Measurements from ENCODE around the gene FCSK.
A peak's percentile ranks its signal among the peaks of the same experiment; 100 is the strongest.
"Not testable (repeated sequence)": the region's sequence is repeated elsewhere in the genome, so short reads cannot be mapped to it uniquely, and the experiment has no call there.

The FCSK gene

DNA sequence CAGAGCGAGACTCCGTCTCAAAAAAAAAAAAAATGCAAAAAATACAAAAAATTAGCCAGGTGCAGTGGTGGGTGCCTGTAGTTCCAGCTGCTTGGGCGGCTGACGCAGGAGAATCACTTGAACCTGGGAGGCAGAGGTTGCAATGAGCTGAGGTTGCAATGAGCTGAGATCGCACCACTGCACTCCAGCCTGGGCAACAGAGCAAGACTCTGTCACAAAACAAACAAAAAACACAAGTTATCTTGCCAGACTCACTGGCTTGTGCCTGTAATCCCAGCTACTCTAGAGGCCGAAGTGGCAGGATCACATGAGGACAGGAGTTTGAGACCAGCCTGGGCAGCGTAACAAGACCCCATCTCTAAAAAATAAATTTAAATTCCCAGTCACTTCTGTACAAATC is 12.1 kb upstream of the FCSK start:
- Histone ChIP-seq H3K27me3 (ENCODE audit: low read depth, low read length) (no peaks in the 10 kb centered on the region), H3K9me3 (ENCODE audit: control insufficient read depth in 1 of 2, low read length in 2 of 2) (no peaks in the 10 kb centered on the region), H3K4me3 (ENCODE audit: low read depth in 1 of 2, low read length in 2 of 2) (no peak overlapping the region), H3K36me3 (ENCODE audit: control insufficient read depth in 1 of 2, insufficient read depth in 2 of 2, low read length in 2 of 2) (no peaks in the 10 kb centered on the region), H3K27ac (ENCODE audit: low read length) (no peak overlapping the region), H3K4me1 (ENCODE audit: control insufficient read depth in 1 of 2, insufficient read depth in 2 of 2, low read length in 2 of 2) (peaks cover 0 to 15% of the 10 kb centered on the region in 2 donors)

DNA sequence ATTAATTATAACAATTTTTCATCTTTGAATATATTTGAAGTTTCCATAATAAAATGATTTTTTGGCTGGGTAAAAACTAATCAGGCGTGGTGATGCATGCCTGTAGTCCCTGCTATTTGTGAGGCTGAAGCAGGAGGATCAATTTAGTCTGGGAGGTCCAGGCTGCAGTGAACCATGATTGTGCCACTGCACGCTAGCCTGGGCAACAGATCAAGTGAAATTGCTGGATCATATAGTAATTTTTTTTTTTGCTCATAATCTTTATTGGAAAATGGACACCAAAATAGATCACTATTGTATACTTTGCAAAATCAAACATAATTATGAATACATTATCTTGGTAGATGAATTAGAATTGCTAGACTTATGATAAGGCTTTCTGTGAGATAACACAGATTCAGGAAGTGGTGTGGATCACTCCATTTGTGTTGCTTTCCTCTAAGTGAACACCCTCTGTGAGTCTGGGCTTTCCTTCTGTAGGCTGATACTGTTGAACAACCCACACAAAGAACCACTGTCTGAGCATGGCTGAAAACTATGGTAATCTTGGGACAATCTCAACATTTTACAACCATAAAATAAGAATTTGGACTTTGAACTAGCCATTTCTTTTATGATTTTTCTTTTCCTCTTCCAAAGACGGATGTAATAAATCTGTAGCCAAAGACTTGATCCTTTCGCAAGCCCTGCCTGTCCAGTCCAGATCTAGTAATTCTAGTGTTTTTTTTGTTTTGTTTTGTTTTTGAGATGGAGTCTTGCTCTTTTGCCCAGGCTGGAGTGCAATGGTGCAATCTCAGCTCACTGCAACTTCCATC is 9.9 kb upstream of the FCSK start:
- no peaks in the 10 kb centered on the region for H3K9me3 ChIP-seq (ENCODE audit: control insufficient read depth in 1 of 2, low read length in 2 of 2)
- H3K27me3 ChIP-seq (ENCODE audit: low read depth, low read length): no peaks in the 10 kb centered on the region
- no peak overlapping the region for H3K27ac ChIP-seq (ENCODE audit: low read length)
- H3K4me1 ChIP-seq (ENCODE audit: control insufficient read depth in 1 of 2, insufficient read depth in 2 of 2, low read length in 2 of 2): peaks cover 0 to 5% of the 10 kb centered on the region in 2 donors
- H3K36me3 ChIP-seq (ENCODE audit: control insufficient read depth in 1 of 2, insufficient read depth in 2 of 2, low read length in 2 of 2): no peaks in the 10 kb centered on the region
- H3K4me3 ChIP-seq (ENCODE audit: low read depth in 1 of 2, low read length in 2 of 2): no peak overlapping the region

DNA sequence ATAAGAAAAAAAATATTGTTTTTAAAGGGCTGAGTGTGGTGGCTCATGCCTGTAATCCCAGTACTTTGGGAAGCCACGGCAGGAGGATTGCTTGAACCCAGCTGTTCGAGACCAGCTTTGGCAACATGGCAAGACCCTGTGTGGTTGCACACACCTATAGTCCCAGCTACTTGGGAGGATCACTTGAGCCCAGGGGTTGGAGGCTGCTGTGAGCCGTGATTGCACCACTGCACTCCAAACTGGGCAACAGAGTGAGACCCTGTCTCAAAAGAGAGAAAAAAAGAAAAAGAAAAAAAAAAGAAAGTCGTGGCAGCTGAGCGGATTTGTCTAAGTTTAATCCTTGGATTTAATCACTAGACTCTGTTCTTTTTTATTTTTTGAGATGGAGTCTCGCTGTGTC is 6.3 kb upstream of the FCSK start:
- Histone ChIP-seq H3K4me1 (ENCODE audit: control insufficient read depth in 1 of 2, insufficient read depth in 2 of 2, low read length in 2 of 2) (no peaks in the 10 kb centered on the region), H3K27me3 (ENCODE audit: low read depth, low read length) (no peaks in the 10 kb centered on the region), H3K27ac (ENCODE audit: low read length) (no peak overlapping the region), H3K9me3 (ENCODE audit: control insufficient read depth in 1 of 2, low read length in 2 of 2) (no peaks in the 10 kb centered on the region), H3K4me3 (ENCODE audit: low read depth in 1 of 2, low read length in 2 of 2) (no peak overlapping the region), H3K36me3 (ENCODE audit: control insufficient read depth in 1 of 2, insufficient read depth in 2 of 2, low read length in 2 of 2) (no peaks in the 10 kb centered on the region)

DNA sequence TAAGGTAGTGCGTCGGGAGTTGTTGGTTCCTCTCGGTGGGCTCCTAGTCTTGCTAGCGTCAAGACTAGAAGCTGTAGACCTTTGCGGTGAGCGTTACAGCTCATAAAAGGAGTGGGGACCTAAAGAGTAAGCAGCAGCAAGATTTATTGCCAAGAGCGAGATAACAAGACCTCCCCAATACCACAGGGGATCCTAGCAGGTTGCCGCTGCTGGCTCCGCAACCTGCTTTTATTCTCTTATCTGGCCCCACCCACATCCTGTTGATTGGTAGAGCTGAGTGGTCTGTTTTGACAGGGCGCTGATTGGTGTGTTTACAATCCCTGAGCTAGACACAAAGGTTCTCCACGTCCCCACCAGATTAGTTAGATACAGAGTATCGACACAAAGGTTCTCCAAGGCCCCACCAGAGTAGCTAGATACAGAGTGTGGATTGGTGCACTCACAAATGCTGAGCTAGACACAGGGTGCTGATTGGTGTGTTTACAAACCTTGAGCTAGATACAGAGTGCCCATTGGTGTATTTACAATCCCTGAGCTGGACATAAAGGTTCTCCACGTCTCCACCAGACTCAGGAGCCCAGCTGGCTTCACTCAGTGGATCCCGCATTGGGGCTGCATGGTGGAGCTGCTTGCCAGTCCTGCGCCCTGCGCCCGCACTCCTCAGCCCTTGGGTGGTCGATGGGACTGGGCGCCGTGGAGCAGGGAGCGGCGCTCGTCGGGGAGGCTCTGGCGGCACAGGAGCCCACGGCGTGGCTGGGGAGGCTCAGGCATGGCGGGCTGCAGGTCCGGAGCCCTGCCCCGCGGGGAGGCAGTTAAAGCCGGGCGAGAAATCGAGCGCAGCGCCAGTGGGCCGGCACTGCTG is 4.0 kb upstream of the FCSK start:
- not testable (repeated sequence) for H3K4me1 ChIP-seq (ENCODE audit: control insufficient read depth in 1 of 2, insufficient read depth in 2 of 2, low read length in 2 of 2); H3K36me3 ChIP-seq (ENCODE audit: control insufficient read depth in 1 of 2, insufficient read depth in 2 of 2, low read length in 2 of 2); H3K9me3 ChIP-seq (ENCODE audit: control insufficient read depth in 1 of 2, low read length in 2 of 2); H3K27ac ChIP-seq (ENCODE audit: low read length); H3K27me3 ChIP-seq (ENCODE audit: low read depth, low read length)
- H3K4me3 ChIP-seq (ENCODE audit: low read depth in 1 of 2, low read length in 2 of 2): peak overlapping the region in 1 of 2 donors; percentile 53

DNA sequence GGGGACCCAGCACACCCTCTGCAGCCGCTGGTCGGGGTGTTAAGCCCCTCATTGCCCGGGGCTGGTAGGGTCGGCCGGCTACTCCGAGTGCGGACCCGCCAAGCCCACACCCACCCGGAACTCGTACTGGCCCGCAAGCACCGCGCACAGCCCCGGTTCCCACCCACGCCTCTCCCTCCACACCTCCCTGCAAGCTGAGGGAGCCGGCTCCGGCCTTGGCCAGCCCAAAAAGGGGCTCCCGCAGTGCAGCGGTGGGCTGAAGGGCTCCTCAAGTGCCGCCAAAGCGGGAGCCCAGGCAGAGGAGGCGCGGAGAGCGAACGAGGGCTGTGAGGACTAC is 3.4 kb upstream of the FCSK start:
- Histone ChIP-seq H3K4me1 (ENCODE audit: control insufficient read depth in 1 of 2, insufficient read depth in 2 of 2, low read length in 2 of 2) (peaks cover 0 to 14% of the 10 kb centered on the region in 2 donors), H3K4me3 (ENCODE audit: low read depth in 1 of 2, low read length in 2 of 2) (peak overlapping the region in 1 of 2 donors; percentile 53)
- H3K27ac ChIP-seq (ENCODE audit: low read length); H3K36me3 ChIP-seq (ENCODE audit: control insufficient read depth in 1 of 2, insufficient read depth in 2 of 2, low read length in 2 of 2); H3K9me3 ChIP-seq (ENCODE audit: control insufficient read depth in 1 of 2, low read length in 2 of 2); H3K27me3 ChIP-seq (ENCODE audit: low read depth, low read length): not testable (repeated sequence)

DNA sequence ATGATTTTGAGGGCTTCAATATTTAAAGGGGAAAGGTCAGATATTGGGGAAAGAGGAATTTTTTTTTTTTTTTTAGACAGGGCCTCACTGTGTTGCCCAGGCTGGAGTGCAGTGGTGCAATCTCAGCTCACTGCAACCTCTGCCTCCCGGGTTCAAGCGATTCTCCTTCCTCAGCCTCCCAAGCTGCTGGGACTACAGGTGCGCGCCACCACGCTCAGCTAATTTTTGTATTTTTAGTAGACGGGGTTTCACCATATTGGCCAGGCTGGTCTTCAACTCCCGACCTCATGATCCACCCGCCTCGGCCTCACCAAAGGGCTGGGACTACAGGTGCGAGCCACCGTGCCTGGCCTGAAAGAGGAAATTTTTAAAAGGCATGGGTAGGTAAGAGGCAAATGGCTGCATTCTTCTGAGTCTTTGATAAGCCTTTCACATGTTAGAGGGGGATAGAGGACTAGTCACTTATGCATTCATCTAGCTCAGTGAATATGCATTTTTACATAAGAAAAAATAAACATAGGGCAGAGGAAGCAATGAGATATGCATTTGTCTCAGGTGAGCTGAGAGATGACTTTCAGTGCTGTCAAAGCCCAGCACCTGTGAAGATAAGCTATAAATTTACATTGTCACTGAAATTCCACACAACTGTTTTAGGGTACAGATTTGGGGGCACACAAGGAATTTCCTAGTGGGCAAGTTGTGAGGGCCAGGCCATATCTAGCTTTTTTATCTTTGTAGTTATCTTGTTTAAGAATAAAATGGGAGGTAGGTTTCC is 1.1 kb upstream of the FCSK start:
- Histone ChIP-seq H3K27ac (ENCODE audit: low read length) (no peak overlapping the region), H3K9me3 (ENCODE audit: control insufficient read depth in 1 of 2, low read length in 2 of 2) (no peaks in the 10 kb centered on the region), H3K4me1 (ENCODE audit: control insufficient read depth in 1 of 2, insufficient read depth in 2 of 2, low read length in 2 of 2) (peaks cover 0 to 15% of the 10 kb centered on the region in 2 donors), H3K27me3 (ENCODE audit: low read depth, low read length) (no peaks in the 10 kb centered on the region), H3K36me3 (ENCODE audit: control insufficient read depth in 1 of 2, insufficient read depth in 2 of 2, low read length in 2 of 2) (no peaks in the 10 kb centered on the region), H3K4me3 (ENCODE audit: low read depth in 1 of 2, low read length in 2 of 2) (peak overlapping the region; percentile 93 to 99)

DNA sequence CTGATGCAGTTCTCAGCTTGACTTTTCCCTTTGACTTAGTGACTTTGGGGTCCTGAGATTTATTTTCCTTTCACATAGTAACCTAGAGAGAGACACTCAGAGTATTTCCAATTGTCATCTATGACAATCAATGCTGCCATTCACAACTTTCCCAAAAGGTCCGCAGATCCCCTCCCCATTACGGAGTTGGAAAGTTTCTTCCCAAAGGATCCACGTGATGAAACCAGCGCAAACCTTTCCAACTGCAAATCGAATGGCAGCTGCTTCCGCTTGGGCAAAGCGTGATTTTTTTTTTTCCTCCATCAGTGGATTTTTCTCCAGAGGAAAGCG is 538 bp upstream of the FCSK start:
- Histone ChIP-seq H3K27ac (ENCODE audit: low read length) (peak overlapping the region; percentile 90), H3K9me3 (ENCODE audit: control insufficient read depth in 1 of 2, low read length in 2 of 2) (no peaks in the 10 kb centered on the region), H3K4me1 (ENCODE audit: control insufficient read depth in 1 of 2, insufficient read depth in 2 of 2, low read length in 2 of 2) (peaks cover 0 to 15% of the 10 kb centered on the region in 2 donors), H3K27me3 (ENCODE audit: low read depth, low read length) (no peaks in the 10 kb centered on the region), H3K4me3 (ENCODE audit: low read depth in 1 of 2, low read length in 2 of 2) (peak overlapping the region; percentile 93 to 99), H3K36me3 (ENCODE audit: control insufficient read depth in 1 of 2, insufficient read depth in 2 of 2, low read length in 2 of 2) (no peaks in the 10 kb centered on the region)

DNA sequence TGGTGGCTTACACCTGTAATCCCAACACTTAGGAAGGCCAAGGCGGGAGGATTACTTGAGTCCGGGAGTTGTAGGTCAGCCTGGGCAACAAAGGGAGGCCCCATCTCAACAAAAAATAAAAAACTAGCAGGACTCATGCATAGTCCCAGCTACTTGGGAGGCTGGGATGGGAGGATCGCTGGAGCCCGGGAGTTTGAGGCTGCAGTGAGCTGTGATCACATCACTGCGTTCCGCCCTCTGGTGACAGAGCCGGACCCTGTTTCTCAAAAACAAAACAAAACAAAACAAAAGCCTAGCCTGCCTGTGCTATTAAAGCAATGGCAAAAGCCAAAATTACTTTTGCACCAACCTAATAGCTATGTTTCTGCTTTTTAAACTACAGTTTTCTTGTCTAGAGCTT is 1.5 kb downstream of the FCSK start:
- no peak overlapping the region for H3K4me3 ChIP-seq (ENCODE audit: low read depth in 1 of 2, low read length in 2 of 2)
- peaks cover 0 to 15% of the 10 kb centered on the region in 2 donors for H3K4me1 ChIP-seq (ENCODE audit: control insufficient read depth in 1 of 2, insufficient read depth in 2 of 2, low read length in 2 of 2)
- H3K9me3 ChIP-seq (ENCODE audit: control insufficient read depth in 1 of 2, low read length in 2 of 2): no peaks in the 10 kb centered on the region
- no peaks in the 10 kb centered on the region for H3K27me3 ChIP-seq (ENCODE audit: low read depth, low read length)
- no peak overlapping the region for H3K27ac ChIP-seq (ENCODE audit: low read length)
- no peaks in the 10 kb centered on the region for H3K36me3 ChIP-seq (ENCODE audit: control insufficient read depth in 1 of 2, insufficient read depth in 2 of 2, low read length in 2 of 2)

DNA sequence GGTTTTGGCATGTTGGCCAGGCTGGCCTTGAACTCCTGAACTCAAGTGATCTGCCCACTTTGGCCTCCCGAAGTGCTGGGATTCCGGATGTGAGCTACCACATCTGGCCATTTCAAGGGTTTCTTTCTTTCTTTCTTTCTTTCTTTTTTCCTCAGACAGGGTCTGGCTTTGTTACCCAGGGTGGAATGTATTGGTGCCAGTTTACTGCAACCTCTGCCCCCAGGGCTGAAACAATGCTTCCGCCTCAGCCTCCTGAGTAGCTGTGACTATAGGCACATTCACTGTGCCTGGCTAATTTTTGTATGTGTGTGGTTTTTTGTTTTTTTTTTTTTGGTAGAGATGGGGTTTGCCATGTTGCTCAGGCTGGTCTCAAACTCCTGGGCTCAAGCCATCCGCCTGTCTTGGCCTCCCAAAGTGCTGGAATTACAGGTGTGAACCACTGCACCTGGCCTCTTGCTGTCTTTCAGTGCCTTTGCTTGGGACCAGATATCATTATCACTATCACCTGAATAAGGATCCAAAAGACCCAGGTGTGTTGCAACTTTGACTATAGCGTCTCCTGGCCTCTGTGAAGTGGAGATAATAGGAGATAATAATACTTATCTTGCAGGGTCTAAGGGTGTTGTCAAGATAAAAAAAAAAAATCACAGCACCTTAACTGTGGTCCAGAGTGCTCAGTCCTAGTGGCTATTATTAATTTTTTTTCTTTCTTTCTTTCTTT is 3.2 kb downstream of the FCSK start:
- H3K36me3 ChIP-seq (ENCODE audit: control insufficient read depth in 1 of 2, insufficient read depth in 2 of 2, low read length in 2 of 2): peaks cover 0 to 3% of the 10 kb centered on the region in 2 donors
- no peaks in the 10 kb centered on the region for H3K9me3 ChIP-seq (ENCODE audit: control insufficient read depth in 1 of 2, low read length in 2 of 2)
- peaks cover 0 to 18% of the 10 kb centered on the region in 2 donors for H3K4me1 ChIP-seq (ENCODE audit: control insufficient read depth in 1 of 2, insufficient read depth in 2 of 2, low read length in 2 of 2)
- H3K27me3 ChIP-seq (ENCODE audit: low read depth, low read length): no peaks in the 10 kb centered on the region
- no peak overlapping the region for H3K4me3 ChIP-seq (ENCODE audit: low read depth in 1 of 2, low read length in 2 of 2)
- H3K27ac ChIP-seq (ENCODE audit: low read length): no peak overlapping the region

DNA sequence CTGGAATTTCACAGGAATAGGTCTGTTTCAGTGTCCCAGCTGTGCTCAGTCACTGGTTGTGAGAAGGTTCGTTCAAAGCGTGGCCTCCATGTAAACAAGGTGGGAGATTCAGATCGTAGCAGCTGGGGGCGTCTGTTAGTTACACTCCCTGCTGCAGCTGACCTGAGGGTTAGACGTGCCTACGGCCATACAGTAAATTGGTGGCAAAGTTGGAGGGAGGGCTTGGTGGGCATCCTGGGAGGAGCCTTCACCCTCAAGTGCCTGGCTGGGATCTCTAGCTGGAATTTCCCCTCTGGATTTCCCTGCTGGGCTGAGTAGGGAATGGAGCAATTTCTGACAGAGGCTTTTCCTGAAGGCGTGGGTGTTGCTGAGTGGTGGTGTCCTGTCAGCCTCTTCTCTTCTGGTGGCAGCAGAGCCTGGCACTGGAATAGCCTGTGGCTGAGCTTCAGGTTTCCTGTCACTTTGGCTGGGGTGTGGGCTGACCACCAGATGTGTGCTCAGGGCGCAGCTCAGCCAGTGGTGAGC is 6.4 kb downstream of the FCSK start:
- Histone ChIP-seq H3K4me3 (ENCODE audit: low read depth in 1 of 2, low read length in 2 of 2) (no peak overlapping the region), H3K9me3 (ENCODE audit: control insufficient read depth in 1 of 2, low read length in 2 of 2) (no peaks in the 10 kb centered on the region), H3K36me3 (ENCODE audit: control insufficient read depth in 1 of 2, insufficient read depth in 2 of 2, low read length in 2 of 2) (peaks cover 12 to 29% of the 10 kb centered on the region in 2 donors), H3K27me3 (ENCODE audit: low read depth, low read length) (no peaks in the 10 kb centered on the region), H3K4me1 (ENCODE audit: control insufficient read depth in 1 of 2, insufficient read depth in 2 of 2, low read length in 2 of 2) (peaks cover 0 to 6% of the 10 kb centered on the region in 2 donors), H3K27ac (ENCODE audit: low read length) (no peak overlapping the region)
